ENCODE measurements around the gene VPS54.

Gene VPS54

DNA sequence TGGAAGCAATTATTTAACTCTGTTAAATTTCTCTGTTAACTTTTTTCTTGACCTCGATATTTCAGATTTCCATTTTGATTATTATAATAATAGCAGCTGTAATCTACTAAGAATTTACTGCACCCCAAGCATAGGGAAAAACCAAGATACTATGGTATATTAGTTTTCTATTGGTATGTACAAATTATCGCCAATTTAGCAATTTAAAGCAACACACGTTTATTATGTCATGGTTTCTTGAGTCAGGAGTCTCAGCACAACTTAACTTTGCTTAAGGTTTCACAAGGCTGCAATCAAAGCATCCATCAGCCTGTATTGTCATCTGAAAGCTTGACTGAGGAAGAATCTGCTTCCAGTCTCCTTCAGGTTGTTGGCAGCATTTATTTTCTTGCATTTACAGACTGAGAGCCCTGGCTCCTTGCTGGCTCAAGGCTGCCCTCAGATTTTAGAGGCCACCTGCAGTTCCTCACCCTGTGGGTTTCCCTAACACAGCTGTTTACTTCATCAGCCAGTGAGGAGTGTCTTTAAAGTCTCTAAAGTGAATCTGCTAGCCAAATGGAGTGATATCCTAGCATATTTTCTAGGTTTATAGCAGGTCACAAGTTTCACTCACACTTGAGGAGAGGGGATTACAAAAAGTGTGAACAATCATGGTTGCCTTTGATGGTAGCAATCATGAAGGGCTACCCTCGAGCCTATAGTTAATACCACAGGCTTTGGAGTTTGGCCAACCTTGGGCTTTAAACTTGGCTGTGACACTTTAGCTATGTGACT lies 4.4 kb upstream of the VPS54 start:
- Histone ChIP-seq H3K36me3 (ENCODE audit: control insufficient read depth in 1 of 2, insufficient read depth in 2 of 2, low read length in 2 of 2) (no peaks in the 10 kb centered on the region), H3K4me3 (ENCODE audit: low read depth in 1 of 2, low read length in 2 of 2) (no peak overlapping the region), H3K27ac (ENCODE audit: low read depth, low read length) (peak overlapping the region; percentile 11), H3K4me1 (ENCODE audit: control insufficient read depth in 1 of 2, insufficient read depth in 2 of 2, low read length in 2 of 2) (peaks cover 20 to 26% of the 10 kb centered on the region in 2 donors), H3K27me3 (ENCODE audit: control insufficient read depth in 1 of 2, insufficient read depth in 2 of 2, low read length in 2 of 2) (no peaks in the 10 kb centered on the region), H3K9ac (ENCODE audit: low read depth in 1 of 2, low read length in 2 of 2) (no peak overlapping the region), H3K9me3 (ENCODE audit: control insufficient read depth in 1 of 2, low read length in 2 of 2) (no peaks in the 10 kb centered on the region)

DNA sequence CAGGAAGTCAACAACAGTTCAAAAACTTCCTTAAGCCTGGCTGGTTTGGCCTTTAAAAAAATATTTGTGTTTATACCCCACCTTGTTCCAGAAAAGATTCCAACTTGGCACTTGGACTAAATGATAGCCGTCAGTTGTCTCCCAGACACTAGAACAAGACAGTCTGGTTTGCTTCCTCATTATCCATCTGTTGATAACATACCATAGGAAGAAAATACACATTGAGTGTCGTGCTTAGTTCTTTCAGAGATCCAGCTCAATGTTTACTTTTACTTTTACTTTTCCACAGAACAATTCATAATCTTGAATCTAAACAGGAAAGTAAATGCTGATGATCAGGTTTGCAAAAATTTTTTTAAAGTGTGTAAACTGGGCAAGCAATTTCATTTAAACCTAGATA lies 2.4 kb upstream of the VPS54 start:
- Histone ChIP-seq H3K27ac (ENCODE audit: low read depth, low read length) (no peak overlapping the region), H3K9ac (ENCODE audit: low read depth in 1 of 2, low read length in 2 of 2) (peak overlapping the region in 1 of 2 donors; percentile 13), H3K9me3 (ENCODE audit: control insufficient read depth in 1 of 2, low read length in 2 of 2) (no peaks in the 10 kb centered on the region), H3K36me3 (ENCODE audit: control insufficient read depth in 1 of 2, insufficient read depth in 2 of 2, low read length in 2 of 2) (no peaks in the 10 kb centered on the region), H3K27me3 (ENCODE audit: control insufficient read depth in 1 of 2, insufficient read depth in 2 of 2, low read length in 2 of 2) (no peaks in the 10 kb centered on the region), H3K4me3 (ENCODE audit: low read depth in 1 of 2, low read length in 2 of 2) (peak overlapping the region in 1 of 2 donors; percentile 22), H3K4me1 (ENCODE audit: control insufficient read depth in 1 of 2, insufficient read depth in 2 of 2, low read length in 2 of 2) (peaks cover 20 to 33% of the 10 kb centered on the region in 2 donors)

DNA sequence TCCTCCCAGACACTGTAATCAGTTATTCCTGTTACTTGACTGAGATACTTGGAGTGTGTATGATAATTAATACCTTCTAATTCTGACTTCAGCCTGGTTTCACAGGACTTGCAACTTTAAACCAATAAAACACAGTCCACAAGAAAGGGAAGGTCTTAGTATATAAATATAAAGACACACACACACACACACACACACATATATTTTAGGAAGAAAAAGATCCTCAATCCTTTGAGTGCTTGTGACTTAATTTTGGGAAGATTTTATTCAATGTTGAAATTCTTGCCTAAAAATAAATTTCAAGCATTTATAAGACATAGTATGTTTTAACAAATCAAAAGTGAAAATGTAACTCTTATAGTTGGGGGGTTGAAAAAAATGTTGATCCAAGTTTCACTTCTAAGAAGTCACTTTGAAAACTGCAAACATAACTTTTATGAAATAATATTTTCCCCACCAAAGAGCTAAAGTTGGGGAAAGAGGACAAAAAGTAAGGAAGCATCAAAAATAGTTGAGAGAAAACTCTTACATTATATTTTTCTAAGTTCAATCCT lies 824 bp upstream of the VPS54 start:
- H3K4me1 ChIP-seq (ENCODE audit: control insufficient read depth in 1 of 2, insufficient read depth in 2 of 2, low read length in 2 of 2) = peaks cover 20 to 33% of the 10 kb centered on the region in 2 donors
- no peaks in the 10 kb centered on the region for H3K36me3 ChIP-seq (ENCODE audit: control insufficient read depth in 1 of 2, insufficient read depth in 2 of 2, low read length in 2 of 2)
- no peaks in the 10 kb centered on the region for H3K9me3 ChIP-seq (ENCODE audit: control insufficient read depth in 1 of 2, low read length in 2 of 2)
- H3K27me3 ChIP-seq (ENCODE audit: control insufficient read depth in 1 of 2, insufficient read depth in 2 of 2, low read length in 2 of 2) = no peaks in the 10 kb centered on the region
- H3K9ac ChIP-seq (ENCODE audit: low read depth in 1 of 2, low read length in 2 of 2) = peak overlapping the region; percentile 67 to 76
- peak overlapping the region; percentile 78 to 90 for H3K4me3 ChIP-seq (ENCODE audit: low read depth in 1 of 2, low read length in 2 of 2)
- H3K27ac ChIP-seq (ENCODE audit: low read depth, low read length) = peak overlapping the region; percentile 80

DNA sequence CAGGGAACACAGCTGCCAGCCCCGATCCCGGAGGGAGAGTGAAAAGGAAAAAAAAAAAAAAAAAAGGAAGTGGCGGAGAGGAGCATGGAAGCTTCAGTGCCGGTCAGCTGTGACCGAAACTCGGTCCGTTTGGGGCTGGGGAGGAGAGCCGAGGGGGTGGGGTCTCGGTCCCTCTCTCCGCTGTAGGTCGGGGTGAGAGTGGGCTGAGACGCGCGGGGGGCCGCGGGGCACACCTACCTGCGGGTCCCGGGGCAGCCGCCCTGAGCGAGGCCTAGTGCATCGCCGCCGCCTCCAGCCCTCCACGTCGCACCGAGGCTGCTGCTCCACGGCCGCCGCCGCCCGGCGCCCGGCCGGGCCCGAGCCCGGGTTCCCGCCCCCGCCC lies 536 bp downstream of the VPS54 start:
- Histone ChIP-seq H3K9me3 (ENCODE audit: control insufficient read depth in 1 of 2, low read length in 2 of 2) (no peaks in the 10 kb centered on the region), H3K27ac (ENCODE audit: low read depth, low read length) (peak overlapping the region; percentile 92), H3K27me3 (ENCODE audit: control insufficient read depth in 1 of 2, insufficient read depth in 2 of 2, low read length in 2 of 2) (no peaks in the 10 kb centered on the region), H3K9ac (ENCODE audit: low read depth in 1 of 2, low read length in 2 of 2) (peak overlapping the region; percentile 67 to 81), H3K4me3 (ENCODE audit: low read depth in 1 of 2, low read length in 2 of 2) (peak overlapping the region; percentile 78 to 90), H3K36me3 (ENCODE audit: control insufficient read depth in 1 of 2, insufficient read depth in 2 of 2, low read length in 2 of 2) (no peaks in the 10 kb centered on the region), H3K4me1 (ENCODE audit: control insufficient read depth in 1 of 2, insufficient read depth in 2 of 2, low read length in 2 of 2) (peaks cover 10 to 26% of the 10 kb centered on the region in 2 donors)

DNA sequence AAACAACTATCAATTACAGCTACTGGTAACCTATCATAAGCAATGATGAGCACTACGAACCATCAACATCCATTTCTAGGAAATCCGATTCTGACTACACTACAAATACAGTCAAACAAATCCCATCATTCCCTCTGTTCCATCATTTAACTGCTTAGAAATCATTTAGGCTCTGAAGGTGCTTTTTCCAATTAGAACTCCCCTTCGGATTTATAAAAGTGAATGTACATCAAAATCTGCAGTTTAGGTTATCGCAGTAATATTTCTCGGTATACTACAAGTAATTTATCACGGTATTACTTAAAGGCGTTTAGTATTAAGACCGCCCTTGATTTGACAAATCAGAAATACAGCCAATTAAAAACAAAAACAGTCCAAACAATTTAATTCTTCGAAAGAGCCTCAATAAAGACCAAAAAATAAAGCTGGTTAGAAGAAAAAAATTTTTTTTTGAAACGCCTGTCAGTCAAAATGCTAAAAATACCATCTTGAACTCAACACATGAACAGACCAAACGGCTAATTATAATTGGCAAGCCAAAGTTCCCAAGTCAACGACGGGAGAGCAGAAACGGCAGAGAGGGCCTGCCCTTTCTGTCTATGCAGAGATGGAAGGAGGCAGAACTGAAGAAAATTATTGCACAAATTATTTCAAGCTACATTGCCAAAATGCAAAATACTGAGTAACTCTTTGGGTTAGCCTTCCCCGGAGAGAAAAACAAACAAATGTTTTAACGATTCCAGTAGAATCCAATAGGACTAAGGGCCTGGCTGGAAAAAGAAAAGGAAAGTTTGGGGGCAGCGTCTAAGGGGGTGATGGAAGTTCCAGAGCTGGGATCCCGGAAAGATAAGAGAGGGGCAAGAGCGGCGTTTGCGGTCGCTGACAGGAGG lies 1.2 kb downstream of the VPS54 start:
- Histone ChIP-seq H3K27me3 (ENCODE audit: control insufficient read depth in 1 of 2, insufficient read depth in 2 of 2, low read length in 2 of 2) (no peaks in the 10 kb centered on the region), H3K4me3 (ENCODE audit: low read depth in 1 of 2, low read length in 2 of 2) (peak overlapping the region; percentile 78 to 90), H3K36me3 (ENCODE audit: control insufficient read depth in 1 of 2, insufficient read depth in 2 of 2, low read length in 2 of 2) (no peaks in the 10 kb centered on the region), H3K9me3 (ENCODE audit: control insufficient read depth in 1 of 2, low read length in 2 of 2) (no peaks in the 10 kb centered on the region), H3K4me1 (ENCODE audit: control insufficient read depth in 1 of 2, insufficient read depth in 2 of 2, low read length in 2 of 2) (peaks cover 7 to 25% of the 10 kb centered on the region in 2 donors), H3K27ac (ENCODE audit: low read depth, low read length) (peak overlapping the region; percentile 92), H3K9ac (ENCODE audit: low read depth in 1 of 2, low read length in 2 of 2) (peak overlapping the region; percentile 67 to 81)

DNA sequence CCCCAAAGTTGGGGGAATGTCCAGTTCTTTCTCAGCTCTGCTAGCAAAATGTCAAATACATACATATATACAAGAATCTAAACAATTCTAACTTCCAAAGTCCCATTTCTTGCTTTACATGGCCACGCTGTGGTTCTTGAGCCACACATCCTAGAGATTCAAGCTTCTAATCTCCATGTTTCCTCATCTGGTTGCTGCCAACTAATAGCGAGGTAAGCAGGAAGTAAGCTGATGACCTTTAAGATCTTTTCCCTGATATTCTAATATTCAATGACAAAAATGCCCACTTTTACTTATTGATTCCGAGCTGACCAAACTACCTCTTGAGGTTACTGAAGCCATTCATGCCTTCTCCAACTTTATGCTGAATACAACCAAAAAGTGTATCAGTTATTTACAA lies 3.3 kb downstream of the VPS54 start:
- Histone ChIP-seq H3K4me3 (ENCODE audit: low read depth in 1 of 2, low read length in 2 of 2) (no peak overlapping the region), H3K27ac (ENCODE audit: low read depth, low read length) (no peak overlapping the region), H3K27me3 (ENCODE audit: control insufficient read depth in 1 of 2, insufficient read depth in 2 of 2, low read length in 2 of 2) (no peaks in the 10 kb centered on the region), H3K9me3 (ENCODE audit: control insufficient read depth in 1 of 2, low read length in 2 of 2) (no peaks in the 10 kb centered on the region), H3K36me3 (ENCODE audit: control insufficient read depth in 1 of 2, insufficient read depth in 2 of 2, low read length in 2 of 2) (no peaks in the 10 kb centered on the region), H3K9ac (ENCODE audit: low read depth in 1 of 2, low read length in 2 of 2) (no peak overlapping the region), H3K4me1 (ENCODE audit: control insufficient read depth in 1 of 2, insufficient read depth in 2 of 2, low read length in 2 of 2) (peaks cover 7 to 22% of the 10 kb centered on the region in 2 donors)

DNA sequence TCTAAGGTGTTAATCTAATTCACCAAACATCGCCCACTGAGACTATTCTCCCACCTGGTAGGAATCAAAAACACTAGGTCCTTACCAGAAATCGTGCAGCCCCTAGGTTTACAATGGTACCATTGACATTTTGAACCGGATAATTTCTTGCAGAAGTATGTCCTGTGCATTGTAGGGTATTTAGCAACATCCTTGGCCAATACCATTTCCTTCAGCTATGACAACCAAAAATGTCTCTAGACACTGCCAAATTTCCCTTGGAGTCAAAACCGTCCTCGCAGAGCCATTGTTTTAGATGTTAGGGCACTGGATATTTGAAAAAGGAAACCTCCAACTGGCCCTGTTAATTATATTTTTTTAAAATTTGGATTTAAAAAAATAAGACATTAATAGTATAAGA lies 3.8 kb downstream of the VPS54 start:
- H3K27me3 ChIP-seq (ENCODE audit: control insufficient read depth in 1 of 2, insufficient read depth in 2 of 2, low read length in 2 of 2) = no peaks in the 10 kb centered on the region
- H3K36me3 ChIP-seq (ENCODE audit: control insufficient read depth in 1 of 2, insufficient read depth in 2 of 2, low read length in 2 of 2) = no peaks in the 10 kb centered on the region
- H3K4me3 ChIP-seq (ENCODE audit: low read depth in 1 of 2, low read length in 2 of 2) = no peak overlapping the region
- no peak overlapping the region for H3K27ac ChIP-seq (ENCODE audit: low read depth, low read length)
- H3K9ac ChIP-seq (ENCODE audit: low read depth in 1 of 2, low read length in 2 of 2) = no peak overlapping the region
- no peaks in the 10 kb centered on the region for H3K9me3 ChIP-seq (ENCODE audit: control insufficient read depth in 1 of 2, low read length in 2 of 2)
- peaks cover 7 to 16% of the 10 kb centered on the region in 2 donors for H3K4me1 ChIP-seq (ENCODE audit: control insufficient read depth in 1 of 2, insufficient read depth in 2 of 2, low read length in 2 of 2)

DNA sequence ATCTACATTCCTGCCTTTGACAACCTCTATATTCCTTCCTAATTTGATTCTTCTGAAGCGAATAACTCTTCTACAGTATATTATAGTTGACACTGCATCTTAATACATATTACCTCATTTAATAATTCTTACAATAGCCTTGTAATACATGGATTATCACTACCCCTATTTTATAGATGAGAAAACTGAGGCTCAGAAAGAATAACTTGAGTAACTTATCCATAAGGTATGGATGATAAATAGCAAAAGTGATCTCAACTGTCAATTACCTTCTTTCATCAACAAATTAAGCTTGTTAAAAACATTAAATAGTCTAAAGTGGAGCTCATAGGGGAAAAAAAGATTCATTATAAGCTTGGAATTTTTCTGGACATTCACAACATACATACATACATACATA lies 4.6 kb downstream of the VPS54 start:
- no peaks in the 10 kb centered on the region for H3K9me3 ChIP-seq (ENCODE audit: control insufficient read depth in 1 of 2, low read length in 2 of 2)
- H3K4me3 ChIP-seq (ENCODE audit: low read depth in 1 of 2, low read length in 2 of 2) = no peak overlapping the region
- H3K27me3 ChIP-seq (ENCODE audit: control insufficient read depth in 1 of 2, insufficient read depth in 2 of 2, low read length in 2 of 2) = no peaks in the 10 kb centered on the region
- peaks cover 2 to 9% of the 10 kb centered on the region in 2 donors for H3K4me1 ChIP-seq (ENCODE audit: control insufficient read depth in 1 of 2, insufficient read depth in 2 of 2, low read length in 2 of 2)
- no peak overlapping the region for H3K27ac ChIP-seq (ENCODE audit: low read depth, low read length)
- no peaks in the 10 kb centered on the region for H3K36me3 ChIP-seq (ENCODE audit: control insufficient read depth in 1 of 2, insufficient read depth in 2 of 2, low read length in 2 of 2)
- H3K9ac ChIP-seq (ENCODE audit: low read depth in 1 of 2, low read length in 2 of 2) = no peak overlapping the region

DNA sequence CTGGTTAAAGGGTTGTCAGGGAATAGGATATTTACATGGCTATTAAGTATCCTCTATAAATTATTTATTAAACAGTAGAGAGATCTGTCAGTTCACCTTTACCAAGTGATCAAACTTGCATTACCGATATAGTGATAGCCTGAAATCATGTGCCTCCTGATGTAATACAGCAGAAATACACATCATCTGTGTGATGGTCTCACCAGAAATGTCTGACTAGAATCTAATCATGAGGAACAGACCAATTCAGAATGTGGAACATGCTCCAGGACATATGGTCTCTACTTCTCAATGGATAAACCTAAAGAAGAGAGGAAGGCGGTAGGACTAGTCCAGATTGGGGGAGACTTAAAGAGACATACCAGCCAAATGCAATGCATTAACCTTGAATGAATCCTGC lies 6.2 kb downstream of the VPS54 start:
- Histone ChIP-seq H3K36me3 (ENCODE audit: control insufficient read depth in 1 of 2, insufficient read depth in 2 of 2, low read length in 2 of 2) (no peaks in the 10 kb centered on the region), H3K27ac (ENCODE audit: low read depth, low read length) (no peak overlapping the region), H3K27me3 (ENCODE audit: control insufficient read depth in 1 of 2, insufficient read depth in 2 of 2, low read length in 2 of 2) (no peaks in the 10 kb centered on the region), H3K4me1 (ENCODE audit: control insufficient read depth in 1 of 2, insufficient read depth in 2 of 2, low read length in 2 of 2) (peaks cover 0 to 7% of the 10 kb centered on the region in 2 donors), H3K4me3 (ENCODE audit: low read depth in 1 of 2, low read length in 2 of 2) (no peak overlapping the region), H3K9ac (ENCODE audit: low read depth in 1 of 2, low read length in 2 of 2) (no peak overlapping the region), H3K9me3 (ENCODE audit: control insufficient read depth in 1 of 2, low read length in 2 of 2) (no peaks in the 10 kb centered on the region)

DNA sequence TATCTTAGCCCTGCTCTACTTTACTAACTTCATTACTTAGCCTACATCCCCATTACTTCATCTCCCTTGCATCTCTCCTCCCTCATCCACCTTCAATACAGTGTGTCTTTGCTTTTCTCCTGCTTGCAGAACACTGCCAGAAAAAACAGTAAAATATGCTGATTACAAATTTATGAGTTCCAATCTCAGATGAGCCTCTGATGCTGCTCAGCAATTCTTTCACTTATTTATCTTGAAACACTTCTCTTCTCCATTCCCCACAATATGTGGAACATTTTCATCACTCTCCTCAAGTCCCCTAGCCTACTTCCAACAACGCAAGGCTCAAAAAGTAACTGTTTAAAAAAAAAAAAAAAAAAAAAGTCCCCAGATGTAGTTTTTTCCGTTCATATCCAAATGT lies 7.1 kb downstream of the VPS54 start:
- H3K9ac ChIP-seq (ENCODE audit: low read depth in 1 of 2, low read length in 2 of 2) = no peak overlapping the region
- H3K4me3 ChIP-seq (ENCODE audit: low read depth in 1 of 2, low read length in 2 of 2) = no peak overlapping the region
- no peak overlapping the region for H3K27ac ChIP-seq (ENCODE audit: low read depth, low read length)
- H3K9me3 ChIP-seq (ENCODE audit: control insufficient read depth in 1 of 2, low read length in 2 of 2) = no peaks in the 10 kb centered on the region
- H3K27me3 ChIP-seq (ENCODE audit: control insufficient read depth in 1 of 2, insufficient read depth in 2 of 2, low read length in 2 of 2) = no peaks in the 10 kb centered on the region
- H3K36me3 ChIP-seq (ENCODE audit: control insufficient read depth in 1 of 2, insufficient read depth in 2 of 2, low read length in 2 of 2) = no peaks in the 10 kb centered on the region
- no peaks in the 10 kb centered on the region for H3K4me1 ChIP-seq (ENCODE audit: control insufficient read depth in 1 of 2, insufficient read depth in 2 of 2, low read length in 2 of 2)
